HG03097 (cell line): ENCODE measurements around the gene LIPH.
"Not testable (repeated sequence)": the region's sequence is repeated elsewhere in the genome, so short reads cannot be mapped to it uniquely, and the experiment has no call there.

Experiments used
- ATAC-seq: cut with Tn5 transposase; IDR thresholded peaks from one replicate; pipeline ENCODE4 v1.9.1; 2021; ENCODE audit not compliant: unreplicated experiment, low FRiP score

LIPH gene

DNA sequence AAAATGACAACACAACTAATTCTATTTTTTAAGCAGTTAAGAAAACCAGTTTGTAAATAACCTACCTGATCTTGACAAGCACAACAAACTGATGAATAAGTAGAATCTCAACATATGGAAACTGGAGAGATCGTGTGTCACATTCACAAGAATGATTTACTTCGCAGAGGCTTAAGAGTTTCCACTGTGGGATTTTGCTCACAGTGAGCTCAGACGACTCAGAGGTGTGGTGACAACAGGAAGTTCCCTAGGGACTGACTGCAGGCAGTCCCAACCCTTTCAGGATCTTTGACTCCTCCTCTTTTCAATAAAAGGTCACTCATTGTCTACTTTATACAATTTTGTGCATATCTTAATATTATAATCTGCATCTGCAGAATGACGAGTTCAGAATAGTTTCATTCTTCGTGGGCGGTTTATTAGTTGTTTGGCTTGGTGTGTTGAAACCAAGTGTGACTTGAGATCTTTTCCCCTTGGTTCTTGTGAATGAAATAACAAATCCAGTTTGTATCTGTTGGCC, at the start of gene LIPH:
LIPH (minus strand) TSS at position 231 of the 520 bp plus-strand sequence; CDS start at position 114, 117 bp downstream.
- peak; percentile 76 for ATAC-seq

DNA sequence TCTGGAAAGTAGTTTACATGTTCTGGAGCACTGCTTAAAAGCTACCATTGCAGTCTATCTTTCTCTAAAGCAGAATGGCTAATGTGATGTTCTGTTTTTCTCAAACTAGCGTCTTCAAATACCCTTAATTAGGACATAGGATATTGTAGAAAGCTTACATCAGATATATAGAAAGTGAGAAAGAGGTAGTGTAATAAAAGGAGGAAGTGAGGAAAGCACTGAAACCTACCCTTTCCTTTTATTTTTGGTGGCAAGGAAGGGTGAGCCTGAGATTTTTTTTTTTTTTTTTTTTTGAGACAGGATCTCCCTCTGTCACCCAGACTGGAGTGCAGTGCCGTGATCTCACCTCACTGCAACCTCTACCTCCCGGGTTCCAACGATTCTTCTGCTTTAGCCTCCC, 43.1 kb upstream of the LIPH start:
- no peak for ATAC-seq

DNA sequence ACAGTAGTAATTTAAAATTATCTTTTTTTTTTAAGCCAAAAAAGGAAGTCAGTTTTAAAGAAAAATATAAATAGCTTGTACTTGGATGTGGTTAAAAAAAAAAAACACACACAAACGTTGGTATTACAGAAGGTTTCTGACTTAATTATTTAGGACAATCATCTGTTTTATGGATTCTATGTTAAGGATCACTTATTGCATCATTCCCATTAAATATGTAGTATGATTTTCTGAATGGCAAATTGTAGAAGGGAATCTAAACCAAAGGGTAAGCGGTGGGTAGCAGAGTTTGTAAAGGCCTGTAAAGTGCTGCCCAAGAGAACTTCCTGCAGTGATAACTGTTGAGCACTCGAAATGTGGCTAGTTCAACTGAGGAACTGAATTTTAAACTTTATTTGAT, 41.7 kb upstream of the LIPH start:
- ATAC-seq, result no peak

DNA sequence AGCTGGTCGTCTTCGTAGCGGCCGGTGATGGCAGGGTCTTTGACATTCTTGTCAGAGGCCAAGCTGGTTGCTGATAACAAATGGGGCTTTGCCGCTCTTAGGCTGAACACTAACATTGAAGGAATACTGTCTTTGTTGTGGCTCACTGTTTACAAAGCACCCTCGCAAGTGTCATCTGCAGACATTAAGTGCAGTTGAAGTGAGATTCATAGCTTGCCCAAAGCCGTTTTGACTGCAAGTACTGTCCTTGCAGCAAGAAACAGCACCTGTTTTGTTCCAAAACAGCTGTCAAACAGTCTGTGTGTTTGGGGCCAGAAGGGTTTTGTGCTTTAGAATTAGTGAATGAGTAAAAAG, 34.3 kb upstream of the LIPH start:
- peak; percentile 10 for ATAC-seq

DNA sequence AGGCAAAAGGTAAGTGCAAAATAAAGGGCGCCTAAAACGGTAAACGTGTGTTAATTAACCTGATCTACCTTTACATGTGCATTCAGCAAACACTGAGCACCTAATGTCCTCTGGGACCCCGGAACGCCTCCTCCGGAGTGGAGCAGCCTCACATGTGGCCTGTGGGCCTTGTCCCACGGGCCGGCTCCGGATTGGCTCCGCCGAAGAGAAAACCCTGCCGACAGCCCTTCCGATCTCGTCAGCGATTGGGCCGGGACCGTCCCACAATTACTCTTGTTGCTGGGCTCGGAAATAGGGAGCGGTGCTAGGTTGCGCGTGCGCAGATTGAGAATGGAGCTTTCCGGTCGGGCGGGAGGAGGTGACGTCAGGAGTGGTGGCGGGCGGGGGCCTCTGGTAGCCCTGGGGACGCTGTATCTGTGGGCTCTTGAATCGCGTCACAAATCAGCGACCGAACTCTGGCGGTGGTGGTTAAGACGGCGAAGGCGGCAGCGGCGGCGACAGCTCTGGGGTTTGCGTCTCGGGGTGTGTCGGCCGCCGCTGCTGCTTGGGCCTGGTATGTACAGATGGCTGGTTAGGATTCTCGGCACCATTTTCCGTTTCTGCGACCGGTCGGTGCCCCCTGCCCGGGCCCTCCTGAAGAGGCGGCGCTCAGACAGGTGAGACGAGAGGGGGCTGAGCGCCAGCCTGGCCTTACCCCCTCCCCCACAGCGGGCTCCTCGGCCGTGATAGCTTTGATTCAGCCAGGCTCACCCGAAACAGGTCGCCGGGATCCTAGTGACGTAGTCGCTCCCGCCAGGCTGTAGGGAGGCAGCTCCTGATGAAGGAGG, 33.7 kb upstream of the LIPH start, which contains the start of gene SENP2:
SENP2 (plus strand) TSS at position 437 of the 827 bp plus-strand sequence; CDS start at position 556, 119 bp downstream.
- peak; percentile 96 for ATAC-seq

DNA sequence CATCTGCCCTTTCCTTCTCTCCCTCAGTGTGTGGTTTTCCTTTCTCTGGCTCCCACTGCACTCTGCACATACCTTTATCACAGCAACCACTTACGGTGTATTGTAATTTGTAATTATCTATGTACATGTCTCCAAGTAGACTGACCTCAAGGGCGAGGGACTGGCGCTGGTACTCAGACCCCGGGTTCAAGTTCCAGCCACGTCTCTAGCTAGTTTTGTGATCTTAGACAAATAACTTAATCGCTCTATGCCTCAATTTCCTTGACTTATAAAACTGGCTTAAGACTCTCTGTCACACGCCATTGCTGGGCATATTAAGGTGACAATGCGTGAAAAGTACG, 33.1 kb upstream of the LIPH start:
- no peak for ATAC-seq

DNA sequence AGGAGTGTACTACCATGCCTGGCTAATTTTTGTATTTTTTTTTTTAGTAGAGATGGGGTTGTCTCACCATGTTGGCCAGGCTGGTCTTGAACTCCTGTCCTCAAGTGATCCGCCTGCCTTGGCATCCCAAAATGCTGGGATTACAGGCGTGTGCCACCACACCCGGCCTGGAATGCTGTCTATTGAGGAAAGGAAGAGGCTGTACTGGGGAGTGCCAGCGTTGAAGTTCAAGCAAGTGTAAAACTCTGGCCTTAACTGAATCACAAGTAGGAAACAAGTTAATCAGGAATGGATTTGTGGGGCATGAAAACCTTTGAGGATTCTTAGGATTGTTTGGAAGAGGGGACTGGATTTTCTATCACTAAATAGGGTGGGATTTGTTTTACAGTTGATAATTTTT, 32.3 kb upstream of the LIPH start:
- ATAC-seq, result no peak

DNA sequence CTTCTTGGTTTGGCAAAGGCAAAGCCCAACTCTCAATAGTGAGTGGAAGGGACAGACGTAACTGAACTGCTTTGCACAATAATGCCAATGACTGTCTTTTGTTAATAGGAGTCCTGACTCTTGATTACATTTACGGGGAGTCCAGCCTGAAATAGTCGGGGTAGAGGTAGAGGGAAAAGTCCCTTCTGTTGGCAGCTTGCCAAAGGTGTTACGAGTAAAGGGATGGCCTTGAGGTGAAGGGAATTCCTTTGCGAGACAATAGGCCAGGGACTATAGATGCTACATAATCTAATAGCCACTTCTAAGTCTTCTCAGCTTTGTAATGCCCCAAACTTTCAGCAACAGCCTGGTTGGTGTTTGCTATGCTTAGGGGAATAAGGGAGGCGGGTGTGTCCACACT, 31.5 kb upstream of the LIPH start:
- ATAC-seq, result no peak

DNA sequence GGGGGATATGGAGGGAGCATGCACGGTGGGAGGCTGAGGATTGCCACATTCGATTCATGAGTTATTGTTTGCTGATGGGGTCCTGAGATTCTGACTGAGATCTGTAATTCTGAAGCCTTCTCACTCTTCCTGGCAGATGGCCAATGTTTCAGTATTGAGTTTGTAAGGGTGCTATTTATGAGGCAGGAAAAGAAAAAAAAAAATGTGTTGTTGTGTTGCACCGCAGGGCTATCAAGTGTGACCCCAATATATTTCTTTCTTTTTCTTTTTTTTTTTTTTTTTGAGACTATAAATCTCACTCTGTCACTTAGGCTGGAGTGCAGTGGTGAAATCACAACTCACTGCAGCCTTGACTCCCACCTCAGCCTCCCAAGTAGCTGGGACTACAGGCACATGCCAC, 30.5 kb upstream of the LIPH start:
- ATAC-seq, result no peak

DNA sequence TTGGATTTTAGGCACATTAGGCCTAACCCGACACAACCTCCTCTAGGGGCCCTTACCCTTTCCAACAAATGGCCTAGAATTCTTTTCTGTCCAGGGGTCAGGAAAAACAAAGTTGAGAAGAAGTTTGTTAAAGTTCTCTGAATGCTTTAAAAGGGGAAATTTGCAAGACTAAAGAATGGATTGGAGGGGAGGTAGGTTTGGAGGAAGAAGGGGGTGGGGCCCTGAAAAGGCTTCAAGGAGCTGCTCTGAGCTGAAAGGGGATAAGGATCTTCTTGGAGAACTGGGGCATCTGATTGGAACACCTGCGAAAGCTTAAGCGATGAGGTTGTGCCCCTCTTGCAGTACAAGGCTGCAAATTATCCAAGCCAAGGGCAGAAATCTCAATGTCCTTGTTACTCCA, 29.8 kb upstream of the LIPH start:
- ATAC-seq, result no peak

DNA sequence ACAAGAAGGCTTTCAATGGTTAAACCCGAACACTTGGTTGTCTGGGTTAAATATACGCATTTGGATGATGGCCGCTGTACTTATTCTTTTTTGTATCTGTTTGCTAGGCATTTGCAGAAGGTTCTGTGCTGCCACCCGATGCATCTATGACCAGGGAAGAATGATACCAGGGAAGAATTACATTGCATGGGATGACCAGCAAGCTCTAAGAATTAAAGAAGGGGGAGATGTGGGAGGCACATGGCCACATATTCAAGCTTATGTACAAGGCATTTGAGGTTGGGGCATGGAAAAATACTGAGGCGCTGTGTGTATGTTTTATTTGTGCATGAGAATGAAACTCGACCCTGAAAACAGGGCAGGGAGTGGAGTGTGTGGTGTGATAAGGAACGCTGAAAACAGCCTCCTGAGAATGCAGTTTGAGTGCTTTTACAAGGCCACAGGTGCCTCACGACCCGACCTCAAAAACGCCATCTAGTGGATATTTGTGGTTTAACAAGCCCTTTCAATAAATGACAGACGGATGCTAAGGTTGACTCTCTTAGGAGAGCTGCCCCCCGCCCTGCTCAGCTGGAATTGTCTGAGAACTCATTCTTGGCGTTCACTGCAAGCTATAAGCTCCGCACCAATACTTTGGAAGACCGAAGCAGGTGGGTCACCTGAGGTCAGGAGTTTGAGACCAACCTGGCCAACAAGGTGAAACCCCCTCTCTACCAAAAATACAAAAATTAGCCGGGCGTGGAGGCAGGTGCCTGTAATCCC, 22.9 kb upstream of the LIPH start:
- not testable (repeated sequence) for ATAC-seq

DNA sequence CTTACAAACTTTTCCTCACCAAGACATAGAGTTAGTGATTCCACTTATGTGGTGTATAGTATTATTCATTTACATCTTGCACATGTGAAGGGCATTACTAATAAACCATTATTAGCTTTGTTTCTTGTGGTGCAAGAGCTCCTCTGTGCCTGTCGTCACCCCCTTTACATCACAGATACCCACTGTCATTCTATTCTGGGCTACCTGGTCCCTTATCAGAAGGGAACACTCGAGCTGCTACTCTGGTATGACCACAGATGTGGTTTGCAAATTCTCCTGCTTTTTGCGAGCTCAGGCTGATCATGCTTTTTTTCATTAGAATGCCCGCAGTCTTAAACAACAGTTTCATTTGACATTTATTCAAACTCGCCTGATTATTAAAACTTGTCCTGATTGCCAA, 19.8 kb upstream of the LIPH start:
- no peak for ATAC-seq

DNA sequence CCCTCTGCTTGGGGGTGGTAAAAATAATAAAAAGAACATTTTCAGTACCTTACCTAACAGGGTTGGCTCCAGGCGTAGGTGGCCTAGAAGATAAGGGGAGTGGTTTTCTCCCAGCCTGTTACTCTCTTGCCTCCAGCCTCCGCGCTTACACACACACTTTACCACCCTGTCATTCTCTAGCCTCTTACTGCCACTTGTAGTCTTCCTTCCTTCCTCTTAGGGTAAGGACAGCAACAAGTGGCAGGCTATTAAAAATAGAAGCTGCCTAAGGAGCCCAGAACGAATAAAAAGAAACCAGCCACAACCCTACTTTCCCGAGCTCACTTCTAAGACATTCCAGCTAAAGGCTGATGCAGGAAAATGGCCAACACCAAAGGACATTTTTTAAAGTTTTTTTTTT, 9.6 kb upstream of the LIPH start:
- no peak for ATAC-seq

DNA sequence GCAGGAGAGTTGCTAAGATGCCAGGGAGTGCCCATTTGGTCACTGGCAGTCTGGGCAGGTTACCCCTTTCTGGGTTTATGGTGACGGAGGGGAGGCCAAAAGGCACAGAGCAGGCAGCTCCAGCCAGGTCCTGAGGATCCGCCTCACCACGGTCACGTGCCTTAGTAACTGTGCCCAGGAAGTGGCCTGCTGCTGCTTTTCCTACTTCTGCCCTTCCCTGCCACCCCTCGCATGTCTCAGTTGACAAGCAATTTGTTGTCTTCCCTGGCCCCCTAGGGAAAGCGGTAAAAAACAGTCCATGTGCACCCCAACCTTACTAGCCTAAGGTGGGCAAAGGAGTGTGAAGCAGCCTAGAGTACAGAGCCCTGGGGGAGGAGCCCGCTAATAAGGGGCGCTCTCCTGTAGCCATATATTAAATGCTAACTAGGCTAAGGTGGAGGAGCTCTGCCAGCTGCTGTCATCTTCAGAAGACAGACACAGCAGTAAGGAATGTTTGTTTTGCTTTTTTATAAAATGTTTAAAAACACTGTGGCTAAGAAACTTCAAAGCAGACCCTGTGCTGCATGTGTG, 9.1 kb upstream of the LIPH start:
- no peak for ATAC-seq

DNA sequence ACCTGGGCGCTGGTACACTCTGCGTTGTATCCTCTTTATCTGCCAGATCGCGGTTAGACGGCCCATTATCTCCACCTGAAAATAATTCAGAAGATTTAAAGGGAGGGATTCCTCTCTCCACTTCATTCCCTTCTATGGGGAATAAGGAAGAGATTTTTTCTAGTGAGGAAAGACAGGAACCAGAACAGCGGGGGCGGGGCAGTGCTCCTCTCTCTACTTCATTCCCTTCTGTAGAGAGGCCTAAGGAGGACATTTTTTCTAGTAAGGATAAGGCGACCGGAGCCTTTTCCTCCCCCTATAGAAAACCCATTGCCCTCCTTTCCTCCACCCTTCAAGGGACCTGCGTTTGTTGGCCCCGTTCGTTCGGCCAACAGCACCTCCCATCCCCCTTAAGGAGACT, 8.3 kb upstream of the LIPH start:
- no peak for ATAC-seq

DNA sequence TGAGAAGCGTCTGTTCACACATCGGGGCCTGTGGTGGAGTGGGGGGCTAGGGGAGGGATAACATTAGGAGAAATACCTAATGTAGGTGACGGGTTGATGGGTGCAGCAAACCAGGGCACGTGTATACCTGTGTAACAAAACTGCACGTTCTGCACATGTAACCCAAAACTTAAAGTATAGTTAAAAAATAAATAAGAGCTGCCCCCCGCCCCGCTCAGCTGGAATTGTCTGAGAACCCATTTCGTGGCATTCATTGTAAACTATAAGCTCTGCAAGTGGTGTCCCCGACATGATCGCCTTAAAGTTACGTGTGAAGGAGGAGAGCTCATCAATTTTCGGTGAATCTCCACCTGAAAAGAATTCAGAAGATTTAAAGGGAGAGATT, 7.3 kb upstream of the LIPH start:
- no peak for ATAC-seq

DNA sequence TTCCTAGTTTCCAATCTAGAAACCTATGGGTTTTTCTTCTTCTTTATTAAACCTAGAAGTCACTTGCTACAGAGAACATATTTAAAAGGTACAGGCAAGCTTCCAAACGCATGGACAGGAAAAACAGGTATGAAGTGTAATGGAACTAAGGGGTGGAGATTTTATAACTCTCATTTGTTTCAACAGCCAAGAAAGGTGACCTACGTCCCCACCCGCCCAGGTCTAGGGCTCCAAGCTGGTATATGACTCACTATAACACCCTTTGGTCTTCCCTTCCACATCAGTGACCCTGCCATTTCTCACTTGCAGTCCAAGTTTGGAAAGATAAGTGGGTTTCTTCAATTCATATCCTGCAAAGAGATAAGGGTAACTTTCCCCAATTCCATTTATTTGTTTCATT, 6.0 kb upstream of the LIPH start:
- no peak for ATAC-seq

DNA sequence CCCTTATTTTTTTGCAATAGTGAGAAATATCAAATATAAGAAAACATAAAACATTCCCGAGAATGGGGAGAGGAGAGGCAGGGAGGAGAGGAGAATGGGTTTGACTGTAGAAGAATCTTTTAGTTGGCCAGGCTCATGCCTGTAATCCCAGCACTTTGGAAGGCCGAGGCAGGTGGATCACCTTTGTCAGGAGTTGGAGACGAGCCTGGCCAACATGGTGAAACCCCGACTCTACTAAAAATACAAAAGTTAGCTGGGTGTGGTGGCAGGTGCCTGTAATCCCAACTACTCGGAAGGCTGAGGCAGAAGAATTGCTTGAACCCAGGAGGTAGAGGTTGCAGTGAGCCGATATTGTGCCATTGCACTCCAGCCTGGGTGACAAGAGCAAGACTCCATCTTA, 4.3 kb upstream of the LIPH start:
- ATAC-seq, result not testable (repeated sequence)

DNA sequence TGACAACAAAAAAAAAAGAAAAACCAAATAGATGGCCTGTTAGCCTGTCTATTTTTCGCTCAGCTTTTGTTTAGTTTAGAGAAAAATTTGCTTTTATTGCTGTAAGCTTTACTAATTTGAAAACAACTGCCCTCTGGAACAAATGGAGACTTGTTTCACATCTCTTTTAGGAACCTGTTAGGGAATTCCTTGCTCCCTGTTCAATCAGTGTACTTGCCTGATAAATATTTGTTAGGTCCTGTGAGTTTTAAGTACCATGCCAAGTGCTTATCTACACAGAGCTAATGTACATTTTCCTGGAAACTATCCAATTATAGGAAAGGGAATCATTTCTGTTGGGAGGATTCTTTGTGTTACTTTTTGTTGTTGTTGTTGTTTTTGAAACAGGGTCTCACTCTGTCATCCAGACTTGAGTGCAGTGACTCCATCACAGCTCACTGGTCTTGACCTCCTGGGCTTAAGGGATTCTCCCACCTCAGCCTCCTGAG, 3.5 kb upstream of the LIPH start:
- no peak for ATAC-seq

DNA sequence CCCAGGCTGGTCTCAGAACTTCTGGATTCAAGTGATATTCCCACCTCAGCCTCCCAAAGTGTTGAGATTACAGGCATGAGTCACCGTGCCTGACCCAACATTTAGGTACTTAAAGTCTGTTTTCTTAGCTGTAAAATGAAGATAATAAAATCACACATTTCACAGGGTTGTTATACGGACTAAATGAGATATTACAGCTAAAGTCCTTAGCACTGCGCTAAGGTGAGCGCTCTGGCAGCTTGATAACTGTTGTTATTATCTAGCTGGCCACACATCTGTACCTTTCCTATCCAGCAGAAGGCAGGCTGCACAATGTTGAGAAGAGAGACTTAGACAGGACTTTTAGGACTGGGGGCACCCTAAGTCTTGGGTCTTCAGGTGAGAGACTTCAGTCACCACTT, 2.7 kb upstream of the LIPH start:
- ATAC-seq, result no peak

DNA sequence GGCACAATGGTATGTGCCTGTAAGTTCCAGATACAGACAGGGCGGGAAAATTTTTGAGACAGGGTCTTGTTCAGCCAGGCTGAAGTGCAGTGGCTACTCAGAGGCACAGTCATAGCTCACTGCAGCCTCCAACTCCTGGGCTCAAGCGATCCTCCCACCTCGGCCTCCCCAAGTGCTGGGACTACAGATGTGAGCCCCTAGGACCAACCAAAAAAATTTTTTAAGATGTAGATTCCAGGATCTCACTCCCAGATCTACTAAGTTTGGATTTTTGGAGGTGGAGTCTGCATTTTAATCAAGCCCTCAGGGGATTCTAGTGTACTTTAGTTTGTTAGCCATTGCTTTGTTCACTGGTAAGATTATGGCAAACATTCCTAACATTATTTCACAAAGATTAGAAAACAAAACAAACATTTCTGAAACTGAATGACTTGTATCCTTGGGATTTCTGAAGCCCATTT, 2.7 kb downstream of the LIPH start:
- ATAC-seq, result no peak
